ENCODE results near the gene PLEKHG1.

The PLEKHG1 gene

GRCh38 chr6:150620244-150620643 lies 20.6 kb downstream of the PLEKHG1 start:
- no peak for DNase-seq (ENCODE audit: low spot score)

GRCh38 chr6:150620763-150621162 lies 21.1 kb downstream of the PLEKHG1 start:
- DNase-seq (ENCODE audit: low spot score), result no peak

- no peak for DNase-seq (ENCODE audit: low spot score)
Observed at GRCh38 chr6:150622476-150622875, 22.8 kb downstream of the PLEKHG1 start.

GRCh38 chr6:150622941-150623874 lies 23.5 kb downstream of the PLEKHG1 start:
- peak; percentile 45 for DNase-seq (ENCODE audit: low spot score)

- DNase-seq (ENCODE audit: low spot score), result no peak
Observed at GRCh38 chr6:150624191-150624590, 24.5 kb downstream of the PLEKHG1 start.

GRCh38 chr6:150625927-150626326 lies 26.2 kb downstream of the PLEKHG1 start:
- no peak for DNase-seq (ENCODE audit: low spot score)

GRCh38 chr6:150627154-150627553 lies 27.5 kb downstream of the PLEKHG1 start:
- DNase-seq (ENCODE audit: low spot score), result no peak

- DNase-seq (ENCODE audit: low spot score), result no peak
Observed at GRCh38 chr6:150627585-150628025, 27.9 kb downstream of the PLEKHG1 start.

GRCh38 chr6:150628908-150629307 lies 29.2 kb downstream of the PLEKHG1 start:
- no peak for DNase-seq (ENCODE audit: low spot score)

GRCh38 chr6:150631283-150631983 lies 31.7 kb downstream of the PLEKHG1 start:
- DNase-seq (ENCODE audit: low spot score), result no peak

GRCh38 chr6:150631984-150632642 lies 32.4 kb downstream of the PLEKHG1 start:
- no peak for DNase-seq (ENCODE audit: low spot score)

- DNase-seq (ENCODE audit: low spot score), result no peak
Observed at GRCh38 chr6:150632785-150633485, 33.2 kb downstream of the PLEKHG1 start.

GRCh38 chr6:150633486-150633834 lies 33.8 kb downstream of the PLEKHG1 start:
- DNase-seq (ENCODE audit: low spot score), result no peak

GRCh38 chr6:150634176-150634963 lies 34.7 kb downstream of the PLEKHG1 start:
- DNase-seq (ENCODE audit: low spot score), result no peak

- no peak for DNase-seq (ENCODE audit: low spot score)
Observed at GRCh38 chr6:150634964-150635292, 35.2 kb downstream of the PLEKHG1 start.

GRCh38 chr6:150635906-150636514 lies 36.3 kb downstream of the PLEKHG1 start:
- DNase-seq (ENCODE audit: low spot score), result no peak

- DNase-seq (ENCODE audit: low spot score), result no peak
Observed at GRCh38 chr6:150636808-150637207, 37.1 kb downstream of the PLEKHG1 start.

- DNase-seq (ENCODE audit: low spot score), result no peak
Observed at GRCh38 chr6:150637266-150637665, 37.6 kb downstream of the PLEKHG1 start.

GRCh38 chr6:150638267-150638666 lies 38.6 kb downstream of the PLEKHG1 start:
- no peak for DNase-seq (ENCODE audit: low spot score)

- DNase-seq (ENCODE audit: low spot score), result no peak
Observed at GRCh38 chr6:150638765-150639164, 39.1 kb downstream of the PLEKHG1 start.

GRCh38 chr6:150639823-150640331 lies 40.2 kb downstream of the PLEKHG1 start:
- DNase-seq (ENCODE audit: low spot score), result no peak
